OCI-LY1 (cell line): ENCODE measurements around the gene PTPN21.

Source experiments
- EZH2 ChIP-seq: fragments of 200-600 bp; sonication (generic), shearing (Covaris generic); IDR thresholded peaks from 2 replicates; pipeline ENCODE4 v1.8.0; 2017; ENCODE audit warnings: borderline replicate concordance, mixed run types, mild to moderate bottlenecking, antibody characterized with exemption, low read length, moderate library complexity, mixed read lengths
- TF ChIP-seq, protein P1 (sequence below): fragments of 200-600 bp; sonication (generic), shearing (Covaris generic); IDR thresholded peaks from 2 replicates; pipeline ENCODE4 v1.5.1; 2017; ENCODE audit warnings: mild to moderate bottlenecking, antibody characterized with exemption, low read length, moderate library complexity, mixed read lengths

DNA sequence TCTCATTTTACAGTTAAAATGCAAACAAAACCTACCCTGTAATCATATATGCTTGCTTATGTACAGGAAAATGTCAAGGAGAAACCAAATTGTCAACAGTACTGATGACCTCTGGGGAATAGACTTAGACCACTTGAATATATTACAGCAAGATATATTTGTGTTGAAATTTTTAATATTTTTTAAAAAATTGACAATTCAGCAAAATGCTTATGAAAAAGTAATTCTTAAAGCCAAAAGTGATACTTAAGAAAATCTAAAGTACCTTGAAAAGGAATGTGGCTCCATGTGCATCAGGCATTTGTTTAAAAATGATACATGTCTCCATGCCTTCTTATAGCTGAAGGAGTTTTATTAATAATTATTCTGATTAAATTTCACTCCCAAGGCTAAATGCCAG, 49.2 kb downstream of the PTPN21 start:
- TF ChIP-seq, protein P1, sequence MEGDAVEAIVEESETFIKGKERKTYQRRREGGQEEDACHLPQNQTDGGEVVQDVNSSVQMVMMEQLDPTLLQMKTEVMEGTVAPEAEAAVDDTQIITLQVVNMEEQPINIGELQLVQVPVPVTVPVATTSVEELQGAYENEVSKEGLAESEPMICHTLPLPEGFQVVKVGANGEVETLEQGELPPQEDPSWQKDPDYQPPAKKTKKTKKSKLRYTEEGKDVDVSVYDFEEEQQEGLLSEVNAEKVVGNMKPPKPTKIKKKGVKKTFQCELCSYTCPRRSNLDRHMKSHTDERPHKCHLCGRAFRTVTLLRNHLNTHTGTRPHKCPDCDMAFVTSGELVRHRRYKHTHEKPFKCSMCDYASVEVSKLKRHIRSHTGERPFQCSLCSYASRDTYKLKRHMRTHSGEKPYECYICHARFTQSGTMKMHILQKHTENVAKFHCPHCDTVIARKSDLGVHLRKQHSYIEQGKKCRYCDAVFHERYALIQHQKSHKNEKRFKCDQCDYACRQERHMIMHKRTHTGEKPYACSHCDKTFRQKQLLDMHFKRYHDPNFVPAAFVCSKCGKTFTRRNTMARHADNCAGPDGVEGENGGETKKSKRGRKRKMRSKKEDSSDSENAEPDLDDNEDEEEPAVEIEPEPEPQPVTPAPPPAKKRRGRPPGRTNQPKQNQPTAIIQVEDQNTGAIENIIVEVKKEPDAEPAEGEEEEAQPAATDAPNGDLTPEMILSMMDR: no peak
- TF ChIP-seq EZH2: no peak
